HEK293 (cell line): Measurements from ENCODE around the gene YIPF5.

Source experiments
- AEBP2 ChIP-seq: fragments of 450-650 bp; formaldehyde crosslinking; IDR thresholded peaks from 2 replicates; pipeline ENCODE4 v1.5.1; 2016; ENCODE audit warnings: missing biosample characterization, missing genetic modification characterization, borderline replicate concordance
- BCL11B ChIP-seq: fragments of 450-650 bp; formaldehyde crosslinking; IDR thresholded peaks from 2 replicates; pipeline ENCODE4 v1.5.1; 2016; ENCODE audit warnings: low read depth, missing biosample characterization, missing genetic modification characterization
- EGR2 ChIP-seq: fragments of 450-650 bp; formaldehyde crosslinking; IDR thresholded peaks from 2 replicates; pipeline ENCODE4 v1.5.1; 2016; ENCODE audit warnings: low read depth, missing biosample characterization, missing genetic modification characterization
- GFI1B ChIP-seq: fragments of 450-650 bp; formaldehyde crosslinking; IDR thresholded peaks from 2 replicates; pipeline ENCODE4 v1.5.1; 2016; ENCODE audit warnings: missing biosample characterization, missing genetic modification characterization
- GLI2 ChIP-seq: fragments of 450-650 bp; formaldehyde crosslinking; IDR thresholded peaks from 2 replicates; pipeline ENCODE4; 2017; ENCODE audit warnings: missing biosample characterization, missing genetic modification characterization, low read depth, borderline replicate concordance
- KLF16 ChIP-seq: fragments of 450-650 bp; formaldehyde crosslinking; IDR thresholded peaks from 2 replicates; pipeline ENCODE4 v1.5.1; 2017; ENCODE audit warnings: missing biosample characterization, missing genetic modification characterization
- PRDM1 ChIP-seq: fragments of 450-650 bp; formaldehyde crosslinking; IDR thresholded peaks from 2 replicates; pipeline ENCODE4; 2016; ENCODE audit warnings: missing biosample characterization, missing genetic modification characterization
- PRDM4 ChIP-seq: fragments of 450-650 bp; formaldehyde crosslinking; IDR thresholded peaks from 2 replicates; pipeline ENCODE4 v1.5.1; 2017; ENCODE audit warnings: missing biosample characterization, missing genetic modification characterization
- SCRT2 ChIP-seq: fragments of 450-650 bp; formaldehyde crosslinking; IDR thresholded peaks from 2 replicates; pipeline ENCODE4 v1.5.1; 2016; ENCODE audit warnings: missing biosample characterization, missing genetic modification characterization
- TRIM28 ChIP-seq: IDR thresholded peaks from 2 replicates; pipeline ENCODE4 v1.6.1; 2011; ENCODE audit warnings: low read length, control low read depth, borderline replicate concordance
- WT1 ChIP-seq: fragments of 450-650 bp; formaldehyde crosslinking; IDR thresholded peaks from 2 replicates; pipeline ENCODE4 v1.5.1; 2016; ENCODE audit warnings: missing biosample characterization, missing genetic modification characterization
- ZEB2 ChIP-seq: fragments of 450-650 bp; formaldehyde crosslinking; IDR thresholded peaks from 2 replicates; pipeline ENCODE4 v1.5.1; 2016; ENCODE audit warnings: missing biosample characterization, missing genetic modification characterization
- ZNF24 ChIP-seq: fragments of 450-650 bp; formaldehyde crosslinking; IDR thresholded peaks from 2 replicates; pipeline ENCODE4 v1.5.1; 2016; ENCODE audit warnings: missing biosample characterization, missing genetic modification characterization
- ZNF274 ChIP-seq, 2 experiments: fragments of 200-500 bp in 1 of 2; fragments of 450-650 bp in 1 of 2; sonication (Bioruptor generic) in 1 of 2; formaldehyde crosslinking in 1 of 2; IDR thresholded peaks; 2 replicates each; pipeline versions ENCODE4 v1.5.1 to v1.6.1; 2014 to 2016; ENCODE audit warnings: borderline replicate concordance in 1 of 2, inconsistent platforms in 1 of 2, low read length in 1 of 2, missing biosample characterization in 1 of 2, missing genetic modification characterization in 1 of 2
- ZNF302 ChIP-seq: fragments of 450-650 bp; formaldehyde crosslinking; IDR thresholded peaks from 2 replicates; pipeline ENCODE4 v1.5.1; 2016; ENCODE audit warnings: missing biosample characterization, missing genetic modification characterization, low read depth
- ZNF423 ChIP-seq: fragments of 450-650 bp; formaldehyde crosslinking; IDR thresholded peaks from 2 replicates; pipeline ENCODE4 v1.5.1; 2016; ENCODE audit warnings: missing biosample characterization, missing genetic modification characterization
- ZNF488 ChIP-seq: fragments of 450-650 bp; formaldehyde crosslinking; IDR thresholded peaks from 2 replicates; pipeline ENCODE4 v1.5.1; 2016; ENCODE audit warnings: missing biosample characterization, missing genetic modification characterization
- ZNF623 ChIP-seq: fragments of 450-650 bp; formaldehyde crosslinking; IDR thresholded peaks from 2 replicates; pipeline ENCODE4 v1.5.1; 2016; ENCODE audit warnings: missing biosample characterization, missing genetic modification characterization
- ZNF626 ChIP-seq: fragments of 450-650 bp; sonication (Bioruptor Pico); formaldehyde crosslinking; IDR thresholded peaks from 2 replicates; pipeline ENCODE4 v1.5.1; 2018; ENCODE audit warnings: missing biosample characterization, missing genetic modification characterization, inconsistent platforms
- ZNF629 ChIP-seq: fragments of 450-650 bp; formaldehyde crosslinking; IDR thresholded peaks from 2 replicates; pipeline ENCODE4 v1.5.1; 2017; ENCODE audit warnings: missing biosample characterization, missing genetic modification characterization
- ZNF785 ChIP-seq: fragments of 450-650 bp; formaldehyde crosslinking; IDR thresholded peaks from 2 replicates; pipeline ENCODE4 v1.5.1; 2016; ENCODE audit warnings: missing biosample characterization, missing genetic modification characterization
- ZNF791 ChIP-seq: fragments of 450-650 bp; formaldehyde crosslinking; IDR thresholded peaks from 2 replicates; pipeline ENCODE4 v1.5.1; 2016; ENCODE audit warnings: missing biosample characterization, missing genetic modification characterization
- ZNF830 ChIP-seq: fragments of 450-650 bp; IDR thresholded peaks from 2 replicates; pipeline ENCODE4 v1.5.0; 2018; ENCODE audit warnings: missing biosample characterization, missing genetic modification characterization, low read depth, mild to moderate bottlenecking, moderate library complexity
- TF ChIP-seq, protein P1 (sequence below): fragments of 450-650 bp; formaldehyde crosslinking; IDR thresholded peaks from 2 replicates; pipeline ENCODE4 v1.5.1; 2016; ENCODE audit warnings: missing biosample characterization, missing genetic modification characterization
- TF ChIP-seq, protein P2 (sequence below): fragments of 450-650 bp; formaldehyde crosslinking; IDR thresholded peaks from 2 replicates; pipeline ENCODE4 v1.5.1; 2016; ENCODE audit warnings: missing biosample characterization, missing genetic modification characterization
- TF ChIP-seq, protein P3 (sequence below): fragments of 450-650 bp; formaldehyde crosslinking; conservative IDR thresholded peaks from 2 replicates; pipeline ENCODE4 v1.5.1; 2016; ENCODE audit warnings: low read depth, missing biosample characterization, missing genetic modification characterization

The YIPF5 gene

DNA sequence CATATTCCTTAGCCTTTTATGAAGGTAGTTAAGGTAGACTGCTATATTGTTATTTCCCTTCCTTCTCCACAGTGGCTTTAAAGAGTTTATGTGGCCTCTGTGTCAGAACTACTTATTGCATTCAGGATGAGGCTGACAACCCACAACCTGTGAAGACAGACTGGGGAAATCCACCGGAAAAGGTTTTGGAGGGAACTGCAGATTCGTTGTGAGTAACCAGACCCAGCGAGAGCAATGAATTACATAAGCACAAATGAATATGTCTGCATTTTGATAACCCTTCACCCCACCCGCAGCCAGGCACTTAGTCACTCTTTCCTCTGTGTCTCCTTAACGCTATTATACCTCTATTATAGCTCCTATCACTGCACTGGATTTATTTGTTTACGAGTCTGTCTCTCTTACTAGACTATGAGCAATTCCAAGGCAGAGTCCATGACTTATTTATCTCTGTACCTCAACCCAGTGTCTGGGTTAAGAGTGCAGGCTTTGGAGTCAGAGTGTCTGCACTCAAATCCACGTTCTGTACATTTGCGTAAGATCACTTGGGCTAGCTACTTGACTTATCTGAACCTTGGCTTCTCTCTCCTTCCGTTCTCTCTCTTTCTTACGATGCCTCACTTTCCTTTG lies 19.5 kb upstream of the YIPF5 start (continued):
- TF ChIP-seq WT1 = 0 out of 2 replicates have a peak, but pooled peaks have one; percentile 24
- peak; percentile 71 for TF ChIP-seq GLI2
- TF ChIP-seq ZNF623 (tag by site-specific recombination) = no peak
- TF ChIP-seq, protein P1, sequence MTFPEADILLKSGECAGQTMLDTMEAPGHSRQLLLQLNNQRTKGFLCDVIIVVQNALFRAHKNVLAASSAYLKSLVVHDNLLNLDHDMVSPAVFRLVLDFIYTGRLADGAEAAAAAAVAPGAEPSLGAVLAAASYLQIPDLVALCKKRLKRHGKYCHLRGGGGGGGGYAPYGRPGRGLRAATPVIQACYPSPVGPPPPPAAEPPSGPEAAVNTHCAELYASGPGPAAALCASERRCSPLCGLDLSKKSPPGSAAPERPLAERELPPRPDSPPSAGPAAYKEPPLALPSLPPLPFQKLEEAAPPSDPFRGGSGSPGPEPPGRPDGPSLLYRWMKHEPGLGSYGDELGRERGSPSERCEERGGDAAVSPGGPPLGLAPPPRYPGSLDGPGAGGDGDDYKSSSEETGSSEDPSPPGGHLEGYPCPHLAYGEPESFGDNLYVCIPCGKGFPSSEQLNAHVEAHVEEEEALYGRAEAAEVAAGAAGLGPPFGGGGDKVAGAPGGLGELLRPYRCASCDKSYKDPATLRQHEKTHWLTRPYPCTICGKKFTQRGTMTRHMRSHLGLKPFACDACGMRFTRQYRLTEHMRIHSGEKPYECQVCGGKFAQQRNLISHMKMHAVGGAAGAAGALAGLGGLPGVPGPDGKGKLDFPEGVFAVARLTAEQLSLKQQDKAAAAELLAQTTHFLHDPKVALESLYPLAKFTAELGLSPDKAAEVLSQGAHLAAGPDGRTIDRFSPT (tag by site-specific recombination) = peak; percentile 97
- TF ChIP-seq ZNF423 (tag by site-specific recombination) = no peak
- no peak for TF ChIP-seq ZNF274 (IDR thresholded peaks at IDR 0.05; ENCODE audit: low read length)
- no peak for TF ChIP-seq ZNF274 (tag by site-specific recombination; IDR thresholded peaks at IDR 0.05; ENCODE audit: borderline replicate concordance)
- TF ChIP-seq ZNF24 (tag by site-specific recombination) = peak; percentile 45; the same call in 1 of the 2 replicates
- peak; percentile 92 for TF ChIP-seq GFI1B (tag by site-specific recombination)
- TF ChIP-seq, protein P2, sequence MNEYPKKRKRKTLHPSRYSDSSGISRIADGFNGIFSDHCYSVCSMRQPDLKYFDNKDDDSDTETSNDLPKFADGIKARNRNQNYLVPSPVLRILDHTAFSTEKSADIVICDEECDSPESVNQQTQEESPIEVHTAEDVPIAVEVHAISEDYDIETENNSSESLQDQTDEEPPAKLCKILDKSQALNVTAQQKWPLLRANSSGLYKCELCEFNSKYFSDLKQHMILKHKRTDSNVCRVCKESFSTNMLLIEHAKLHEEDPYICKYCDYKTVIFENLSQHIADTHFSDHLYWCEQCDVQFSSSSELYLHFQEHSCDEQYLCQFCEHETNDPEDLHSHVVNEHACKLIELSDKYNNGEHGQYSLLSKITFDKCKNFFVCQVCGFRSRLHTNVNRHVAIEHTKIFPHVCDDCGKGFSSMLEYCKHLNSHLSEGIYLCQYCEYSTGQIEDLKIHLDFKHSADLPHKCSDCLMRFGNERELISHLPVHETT (tag by site-specific recombination) = no peak
- TF ChIP-seq, protein P3, sequence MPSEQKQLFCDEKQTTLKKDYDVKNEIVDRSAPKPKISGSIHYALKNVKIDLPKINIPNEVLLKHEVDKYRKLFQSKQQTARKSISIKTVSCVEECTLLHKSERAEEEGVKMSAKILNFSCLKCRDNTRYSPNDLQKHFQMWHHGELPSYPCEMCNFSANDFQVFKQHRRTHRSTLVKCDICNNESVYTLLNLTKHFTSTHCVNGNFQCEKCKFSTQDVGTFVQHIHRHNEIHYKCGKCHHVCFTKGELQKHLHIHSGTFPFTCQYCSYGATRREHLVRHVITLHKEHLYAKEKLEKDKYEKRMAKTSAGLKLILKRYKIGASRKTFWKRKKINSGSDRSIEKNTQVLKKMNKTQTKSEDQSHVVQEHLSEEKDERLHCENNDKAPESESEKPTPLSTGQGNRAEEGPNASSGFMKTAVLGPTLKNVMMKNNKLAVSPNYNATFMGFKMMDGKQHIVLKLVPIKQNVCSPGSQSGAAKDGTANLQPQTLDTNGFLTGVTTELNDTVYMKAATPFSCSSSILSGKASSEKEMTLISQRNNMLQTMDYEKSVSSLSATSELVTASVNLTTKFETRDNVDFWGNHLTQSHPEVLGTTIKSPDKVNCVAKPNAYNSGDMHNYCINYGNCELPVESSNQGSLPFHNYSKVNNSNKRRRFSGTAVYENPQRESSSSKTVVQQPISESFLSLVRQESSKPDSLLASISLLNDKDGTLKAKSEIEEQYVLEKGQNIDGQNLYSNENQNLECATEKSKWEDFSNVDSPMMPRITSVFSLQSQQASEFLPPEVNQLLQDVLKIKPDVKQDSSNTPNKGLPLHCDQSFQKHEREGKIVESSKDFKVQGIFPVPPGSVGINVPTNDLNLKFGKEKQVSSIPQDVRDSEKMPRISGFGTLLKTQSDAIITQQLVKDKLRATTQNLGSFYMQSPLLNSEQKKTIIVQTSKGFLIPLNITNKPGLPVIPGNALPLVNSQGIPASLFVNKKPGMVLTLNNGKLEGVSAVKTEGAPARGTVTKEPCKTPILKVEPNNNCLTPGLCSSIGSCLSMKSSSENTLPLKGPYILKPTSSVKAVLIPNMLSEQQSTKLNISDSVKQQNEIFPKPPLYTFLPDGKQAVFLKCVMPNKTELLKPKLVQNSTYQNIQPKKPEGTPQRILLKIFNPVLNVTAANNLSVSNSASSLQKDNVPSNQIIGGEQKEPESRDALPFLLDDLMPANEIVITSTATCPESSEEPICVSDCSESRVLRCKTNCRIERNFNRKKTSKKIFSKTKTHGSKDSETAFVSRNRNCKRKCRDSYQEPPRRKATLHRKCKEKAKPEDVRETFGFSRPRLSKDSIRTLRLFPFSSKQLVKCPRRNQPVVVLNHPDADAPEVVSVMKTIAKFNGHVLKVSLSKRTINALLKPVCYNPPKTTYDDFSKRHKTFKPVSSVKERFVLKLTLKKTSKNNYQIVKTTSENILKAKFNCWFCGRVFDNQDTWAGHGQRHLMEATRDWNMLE = no peak; the same call in 1 of the 2 replicates
- peak; percentile 50 for TF ChIP-seq ZNF629
- no peak for TF ChIP-seq ZNF830 (tag by site-specific recombination)
- peak; percentile 95 for TF ChIP-seq TRIM28
- peak; percentile 38; the same call in 1 of the 2 replicates for TF ChIP-seq ZEB2 (tag by site-specific recombination)
- no peak for TF ChIP-seq AEBP2
- no peak for TF ChIP-seq BCL11B (tag by site-specific recombination)
- TF ChIP-seq ZNF626 (tag by site-specific recombination) = no peak
- no peak for TF ChIP-seq ZNF791 (tag by site-specific recombination)
- no peak for TF ChIP-seq ZNF302 (tag by site-specific recombination)
- TF ChIP-seq ZNF488 (tag by site-specific recombination) = no peak
- no peak for TF ChIP-seq SCRT2 (tag by site-specific recombination)
- TF ChIP-seq ZNF785 (tag by site-specific recombination) = no peak
- no peak for TF ChIP-seq EGR2 (tag by site-specific recombination)
- no peak for TF ChIP-seq PRDM1 (tag by site-specific recombination)
- TF ChIP-seq PRDM4 (tag by site-specific recombination) = no peak
- no peak for TF ChIP-seq KLF16 (tag by site-specific recombination)
